HG02884 (cell line): ENCODE results near the gene HPCA.

ENCODE experiments used
- ATAC-seq: cut with Tn5 transposase; IDR thresholded peaks from one replicate; pipeline ENCODE4 v1.9.1; 2021; ENCODE audit warnings: mild to moderate bottlenecking, moderate library complexity; ENCODE audit not compliant: unreplicated experiment

HPCA gene

GRCh38 chr1:32886004-32886827 lies at the start of gene HPCA:
TSS of gene HPCA (plus strand) at chr1:32886491. CDS start at chr1:32888899, 2,408 bp downstream.
- no peak for ATAC-seq

GRCh38 chr1:32848354-32849063 lies 37.8 kb upstream of the HPCA start:
- no peak for ATAC-seq

- no peak for ATAC-seq
These were observed 30.3 kb upstream of the HPCA start for GRCh38 chr1:32855861-32856617.

- no peak for ATAC-seq
These were observed 28.2 kb upstream of the HPCA start for GRCh38 chr1:32858136-32858535.

- no peak for ATAC-seq
These were observed 27.5 kb upstream of the HPCA start for GRCh38 chr1:32858791-32859190.

GRCh38 chr1:32859915-32860314 lies 26.4 kb upstream of the HPCA start:
- no peak for ATAC-seq

- no peak for ATAC-seq
These were observed 25.7 kb upstream of the HPCA start for GRCh38 chr1:32860566-32860965.

- ATAC-seq, result no peak
These were observed 24.2 kb upstream of the HPCA start for GRCh38 chr1:32861904-32862695.

GRCh38 chr1:32863218-32863880 lies 22.9 kb upstream of the HPCA start:
- ATAC-seq, result no peak

- no peak for ATAC-seq
These were observed 22.4 kb upstream of the HPCA start for GRCh38 chr1:32863881-32864245.

GRCh38 chr1:32864375-32865019 lies 21.8 kb upstream of the HPCA start:
- ATAC-seq, result no peak

- ATAC-seq, result no peak
These were observed 20.5 kb upstream of the HPCA start for GRCh38 chr1:32865639-32866405.

GRCh38 chr1:32867151-32867550 lies 19.1 kb upstream of the HPCA start:
- ATAC-seq, result no peak

GRCh38 chr1:32867671-32868070 lies 18.6 kb upstream of the HPCA start:
- ATAC-seq, result no peak

- no peak for ATAC-seq
These were observed 18.2 kb upstream of the HPCA start for GRCh38 chr1:32868085-32868484.

GRCh38 chr1:32868806-32869455 lies 17.4 kb upstream of the HPCA start:
- no peak for ATAC-seq

- no peak for ATAC-seq
These were observed 16.2 kb upstream of the HPCA start for GRCh38 chr1:32869923-32870614.
